CD14-positive monocyte (primary cell): ENCODE data around the gene SEC22A. TPM values are rescaled to one million over a fixed set of nuclear protein-coding genes. Genes with fewer than 3 reads are reported as not detected.
A peak's percentile ranks its signal among the peaks of the same experiment; 100 is the strongest.

Source experiments
- DNase-seq, 3 donors: peaks; one replicate each; pipeline ENCODE4 v3.0.0-alpha.2; 2011 to 2022
- H2AFZ ChIP-seq: 2 replicates; pipeline ENCODE4 v1.6.0; 2012; ENCODE audit warnings: mild to moderate bottlenecking, low read depth, low read length, inconsistent platforms; ENCODE audit not compliant: insufficient read depth, poor library complexity, severe bottlenecking
- H3K27ac ChIP-seq, 2 donors: 1 replicate in 1 of 2; 2 replicates in 1 of 2; pipeline ENCODE4 v1.5.1; 2012 to 2013; ENCODE audit warnings: low read length in 2 of 2, control low read depth in 1 of 2, inconsistent platforms in 1 of 2, low read depth in 1 of 2, mild to moderate bottlenecking in 1 of 2
- H3K27me3 ChIP-seq, 2 donors: one replicate each; pipeline versions ENCODE4 v1.6.0 to v1.6.1; 2011 to 2013; ENCODE audit warnings: low read length in 2 of 2; ENCODE audit not compliant: control insufficient read depth in 2 of 2, insufficient read depth in 2 of 2
- H3K36me3 ChIP-seq, 2 donors: replicated peaks in 1 of 2; 1 replicate in 1 of 2; 2 replicates in 1 of 2; pipeline versions ENCODE4 v1.5.1 to v1.6.1; 2012 to 2013; ENCODE audit warnings: low read length in 2 of 2, control low read depth in 1 of 2, inconsistent platforms in 1 of 2, mild to moderate bottlenecking in 1 of 2; ENCODE audit not compliant: insufficient read depth in 2 of 2, control insufficient read depth in 1 of 2
- H3K4me1 ChIP-seq, 2 donors: 1 replicate in 1 of 2; 2 replicates in 1 of 2; pipeline versions ENCODE4 v1.5.1 to v1.6.1; 2012 to 2013; ENCODE audit warnings: low read length in 2 of 2, control low read depth in 1 of 2, inconsistent platforms in 1 of 2, mild to moderate bottlenecking in 1 of 2, moderate library complexity in 1 of 2; ENCODE audit not compliant: insufficient read depth in 2 of 2, control insufficient read depth in 1 of 2
- H3K4me2 ChIP-seq: replicated peaks from 2 replicates; pipeline ENCODE3; 2012; ENCODE audit warnings: low read length, moderate library complexity, mild to moderate bottlenecking; ENCODE audit not compliant: poor library complexity, severe bottlenecking; ENCODE audit errors: extremely low read depth
- H3K4me3 ChIP-seq, 3 experiments: fragments of 200-600 bp in 1 of 3; sonication (generic) in 1 of 3; replicated peaks in 1 of 3; 1 replicate in 2 of 3; 2 replicates in 1 of 3; pipeline ENCODE4 v1.5.1; 2011 to 2013; ENCODE audit warnings: low read length in 3 of 3, mild to moderate bottlenecking in 3 of 3, control low read depth in 2 of 3, low read depth in 2 of 3, inconsistent platforms in 1 of 3, moderate library complexity in 1 of 3
- H3K79me2 ChIP-seq: 2 replicates; pipeline ENCODE4 v1.6.0; 2012; ENCODE audit warnings: mild to moderate bottlenecking, control low read depth, inconsistent platforms, low read length, moderate library complexity; ENCODE audit not compliant: insufficient read depth
- H3K9ac ChIP-seq: 2 replicates; pipeline ENCODE4 v1.6.0; 2017; ENCODE audit warnings: low read length, mild to moderate bottlenecking; ENCODE audit not compliant: insufficient read depth, poor library complexity, severe bottlenecking
- H3K9me3 ChIP-seq, 2 donors: replicated peaks in 1 of 2; 1 replicate in 1 of 2; 2 replicates in 1 of 2; pipeline versions ENCODE4 v1.5.1 to v1.6.1; 2012 to 2013; ENCODE audit warnings: low read length in 2 of 2, control low read depth in 1 of 2; ENCODE audit not compliant: control insufficient read depth in 1 of 2, insufficient read depth in 1 of 2
- H4K20me1 ChIP-seq: 2 replicates; pipeline ENCODE4 v1.6.0; 2012; ENCODE audit warnings: mild to moderate bottlenecking, low read length, control low read depth, moderate library complexity; ENCODE audit not compliant: insufficient read depth
- H3K27ac Mint-ChIP-seq, 7 donors: one replicate each; pipeline ENCODE4 v1.8.0; 2020; ENCODE audit warnings: mild to moderate bottlenecking in 7 of 7, mixed read lengths in 7 of 7, moderate library complexity in 6 of 7, inconsistent platforms in 2 of 7
- H3K27me3 Mint-ChIP-seq, 3 donors: one replicate each; pipeline ENCODE4 v1.8.0; 2021 to 2022; ENCODE audit warnings: low read depth in 3 of 3, mild to moderate bottlenecking in 3 of 3, mixed read lengths in 3 of 3, moderate library complexity in 3 of 3, inconsistent platforms in 1 of 3
- H3K36me3 Mint-ChIP-seq, 2 donors: one replicate each; pipeline ENCODE4 v1.8.0; 2020; ENCODE audit warnings: mixed read lengths in 2 of 2, inconsistent platforms in 1 of 2, mild to moderate bottlenecking in 1 of 2
- H3K4me1 Mint-ChIP-seq: one replicate; pipeline ENCODE4 v1.8.0; 2020; ENCODE audit warnings: mild to moderate bottlenecking, mixed read lengths
- H3K4me3 Mint-ChIP-seq, 2 donors: one replicate each; pipeline ENCODE4 v1.8.0; 2020; ENCODE audit warnings: mild to moderate bottlenecking in 2 of 2, mixed read lengths in 2 of 2, moderate library complexity in 1 of 2
- H3K9me3 Mint-ChIP-seq, 7 donors: one replicate each; pipeline ENCODE4 v1.8.0; 2020 to 2022; ENCODE audit warnings: mixed read lengths in 7 of 7, mild to moderate bottlenecking in 6 of 7, moderate library complexity in 6 of 7, inconsistent platforms in 2 of 7
- WGBS: methylation state at CpG from one replicate; pipeline ENCODE4 v1.1.5; 2013; ENCODE audit warnings: missing lambda C conversion rate; ENCODE audit not compliant: insufficient coverage; 5-methylcytosine and 5-hydroxymethylcytosine counted together
- intact Hi-C, 2 donors: fragments of 100-400 bp; cut with micrococcal nuclease; formaldehyde crosslinking; loops; one replicate each; pipeline versions ENCODE4 v1.15.0 to v1.15.1; 2023
- polyA plus RNA-seq, 3 donors: library from polyadenylated mRNA; depleted of rRNA in 1 of 3; unstranded in 2 of 3; stranded (reverse) in 1 of 3; fragments of 300-500 nt in 2 of 3; fragments of >200 nt in 1 of 3; fragmentation: Illumina TruSeq in 2 of 3; gene quantifications; 1 replicate in 2 of 3; 2 replicates in 1 of 3; pipeline ENCODE4 v1.2.3, GENCODE V29; 2012 to 2021
- TF ChIP-seq, protein P1 (sequence below): fragments of 200-600 bp; IDR thresholded peaks from one replicate; pipeline ENCODE4 v1.8.0; 2022; ENCODE audit warnings: antibody characterized with exemption, mild to moderate bottlenecking

SEC22A gene
- polyA plus RNA-seq, 3 donors = 6.4 to 11.0 (median 8.8) TPM

DNA sequence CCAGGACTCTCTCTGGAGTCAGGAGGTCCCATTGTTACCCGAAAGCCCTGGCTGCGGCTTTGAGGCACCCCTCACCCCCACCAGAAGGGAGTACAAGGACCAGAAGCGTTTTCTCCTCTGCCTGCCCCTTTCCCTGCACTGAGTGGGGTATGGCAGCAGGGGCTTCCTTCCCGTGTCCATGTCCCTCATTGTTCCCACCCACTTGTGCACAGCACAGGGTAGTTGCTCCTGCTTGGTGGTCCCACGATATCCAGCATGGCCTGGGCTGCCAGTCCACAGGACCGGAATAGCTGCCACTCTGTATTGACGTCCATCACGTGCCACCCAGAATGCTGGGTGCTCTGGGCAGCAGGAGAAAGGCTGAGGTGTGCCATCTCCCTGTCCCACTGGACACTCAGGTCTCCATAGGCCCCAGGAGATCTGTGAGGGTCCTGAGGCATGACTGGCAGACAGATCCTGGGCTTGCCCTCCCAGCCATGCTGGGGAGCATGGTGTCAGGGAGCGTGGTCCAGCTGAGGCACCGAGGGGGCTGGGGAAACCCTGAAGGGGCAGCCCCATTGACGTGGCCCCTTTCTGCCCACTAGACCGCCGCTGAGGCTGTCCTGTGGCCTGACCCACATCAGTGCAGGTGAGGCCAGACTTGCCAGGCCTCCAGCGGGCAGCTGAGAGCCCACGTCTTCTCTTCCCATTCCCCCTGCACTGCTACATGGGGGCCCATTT, 45.3 kb upstream of the SEC22A start:
- Histone ChIP-seq H3K36me3 (peaks cover 9 to 50% of the 10 kb centered on the region in 2 donors), H3K4me3 (no peak overlapping the region), H3K9ac (no peak overlapping the region), H3K27ac (peak overlapping the region in 1 of 2 donors; percentile 90), H3K4me2 (no peak overlapping the region), H3K9me3 (no peaks in the 10 kb centered on the region), H3K79me2 (no peaks in the 10 kb centered on the region), H4K20me1 (no peaks in the 10 kb centered on the region), H3K4me1 (peaks cover 43 to 44% of the 10 kb centered on the region in 2 donors), H3K27me3 (no peaks in the 10 kb centered on the region), H2AFZ (no peak overlapping the region)
- Mint-ChIP-seq H3K27me3 (peaks cover 0 to 3% (median 0%) of the 10 kb centered on the region in 3 donors), H3K9me3 (peaks cover 0 to 7% (median 4%) of the 10 kb centered on the region in 7 donors), H3K27ac (peak overlapping the region in 4 of 7 donors; percentile 21 to 66 (median 32)), H3K36me3 (peaks cover 33 to 58% of the 10 kb centered on the region in 2 donors), H3K4me3 (no peak overlapping the region), H3K4me1 (peaks cover 40% of the 10 kb centered on the region)
- WGBS = 97% methylated on average over 12 of the region's 15 CpGs
- TF ChIP-seq, protein P1, sequence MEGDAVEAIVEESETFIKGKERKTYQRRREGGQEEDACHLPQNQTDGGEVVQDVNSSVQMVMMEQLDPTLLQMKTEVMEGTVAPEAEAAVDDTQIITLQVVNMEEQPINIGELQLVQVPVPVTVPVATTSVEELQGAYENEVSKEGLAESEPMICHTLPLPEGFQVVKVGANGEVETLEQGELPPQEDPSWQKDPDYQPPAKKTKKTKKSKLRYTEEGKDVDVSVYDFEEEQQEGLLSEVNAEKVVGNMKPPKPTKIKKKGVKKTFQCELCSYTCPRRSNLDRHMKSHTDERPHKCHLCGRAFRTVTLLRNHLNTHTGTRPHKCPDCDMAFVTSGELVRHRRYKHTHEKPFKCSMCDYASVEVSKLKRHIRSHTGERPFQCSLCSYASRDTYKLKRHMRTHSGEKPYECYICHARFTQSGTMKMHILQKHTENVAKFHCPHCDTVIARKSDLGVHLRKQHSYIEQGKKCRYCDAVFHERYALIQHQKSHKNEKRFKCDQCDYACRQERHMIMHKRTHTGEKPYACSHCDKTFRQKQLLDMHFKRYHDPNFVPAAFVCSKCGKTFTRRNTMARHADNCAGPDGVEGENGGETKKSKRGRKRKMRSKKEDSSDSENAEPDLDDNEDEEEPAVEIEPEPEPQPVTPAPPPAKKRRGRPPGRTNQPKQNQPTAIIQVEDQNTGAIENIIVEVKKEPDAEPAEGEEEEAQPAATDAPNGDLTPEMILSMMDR = no peak
- intact Hi-C loops = no loop called here
- DNase-seq = no peak

DNA sequence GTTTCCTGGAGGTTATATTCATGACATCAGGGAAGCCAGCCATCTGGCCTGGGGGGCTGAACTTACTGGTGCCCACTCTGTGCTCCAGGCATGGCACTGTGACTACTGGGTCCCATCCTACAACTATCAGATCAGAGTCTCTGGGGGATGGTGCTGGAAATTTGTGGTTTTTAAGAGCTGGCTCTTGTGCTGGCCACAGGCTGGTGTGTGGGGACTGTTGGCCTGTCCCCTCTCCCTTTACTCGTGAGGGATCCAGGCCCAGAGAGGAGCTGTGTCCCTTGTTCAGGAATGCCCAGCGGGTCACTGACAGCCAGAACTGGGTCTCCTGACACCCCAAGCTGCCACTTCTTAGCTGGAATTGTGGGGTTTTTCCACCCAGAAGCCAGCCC, 44.5 kb upstream of the SEC22A start:
- peaks cover 36 to 38% of the 10 kb centered on the region in 2 donors for H3K4me1 ChIP-seq
- no peak overlapping the region for H2AFZ ChIP-seq
- peak overlapping the region in 1 of 2 donors; percentile 31 for H3K27ac ChIP-seq
- H3K4me1 Mint-ChIP-seq = peaks cover 37% of the 10 kb centered on the region
- no peak overlapping the region for H3K4me3 ChIP-seq
- H3K9ac ChIP-seq = no peak overlapping the region
- no peaks in the 10 kb centered on the region for H3K79me2 ChIP-seq
- H3K27me3 ChIP-seq = no peaks in the 10 kb centered on the region
- no peak overlapping the region for H3K4me3 Mint-ChIP-seq
- DNase-seq = no peak
- peaks cover 13 to 57% of the 10 kb centered on the region in 2 donors for H3K36me3 ChIP-seq
- TF ChIP-seq, protein P1 = no peak
- no peaks in the 10 kb centered on the region for H3K9me3 ChIP-seq
- intact Hi-C loops = no loop called here
- H3K9me3 Mint-ChIP-seq = no peaks in the 10 kb centered on the region
- H3K4me2 ChIP-seq = no peak overlapping the region
- peaks cover 0 to 3% (median 0%) of the 10 kb centered on the region in 3 donors for H3K27me3 Mint-ChIP-seq
- peak overlapping the region in 1 of 7 donors; percentile 46 for H3K27ac Mint-ChIP-seq
- WGBS = no CpG with 5 or more reads among the region's 2 CpGs
- H3K36me3 Mint-ChIP-seq = peaks cover 40 to 61% of the 10 kb centered on the region in 2 donors
- no peaks in the 10 kb centered on the region for H4K20me1 ChIP-seq
